HG03159 (cell line): ENCODE data around the gene CCKAR.
"Not testable (repeated sequence)": the region's sequence is repeated elsewhere in the genome, so short reads cannot be mapped to it uniquely, and the experiment has no call there.

Source experiments
- ATAC-seq: cut with Tn5 transposase; IDR thresholded peaks from one replicate; pipeline ENCODE4 v1.9.1; 2021; ENCODE audit warnings: mild to moderate bottlenecking, moderate library complexity; ENCODE audit not compliant: unreplicated experiment

The CCKAR gene, protein sequence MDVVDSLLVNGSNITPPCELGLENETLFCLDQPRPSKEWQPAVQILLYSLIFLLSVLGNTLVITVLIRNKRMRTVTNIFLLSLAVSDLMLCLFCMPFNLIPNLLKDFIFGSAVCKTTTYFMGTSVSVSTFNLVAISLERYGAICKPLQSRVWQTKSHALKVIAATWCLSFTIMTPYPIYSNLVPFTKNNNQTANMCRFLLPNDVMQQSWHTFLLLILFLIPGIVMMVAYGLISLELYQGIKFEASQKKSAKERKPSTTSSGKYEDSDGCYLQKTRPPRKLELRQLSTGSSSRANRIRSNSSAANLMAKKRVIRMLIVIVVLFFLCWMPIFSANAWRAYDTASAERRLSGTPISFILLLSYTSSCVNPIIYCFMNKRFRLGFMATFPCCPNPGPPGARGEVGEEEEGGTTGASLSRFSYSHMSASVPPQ

DNA sequence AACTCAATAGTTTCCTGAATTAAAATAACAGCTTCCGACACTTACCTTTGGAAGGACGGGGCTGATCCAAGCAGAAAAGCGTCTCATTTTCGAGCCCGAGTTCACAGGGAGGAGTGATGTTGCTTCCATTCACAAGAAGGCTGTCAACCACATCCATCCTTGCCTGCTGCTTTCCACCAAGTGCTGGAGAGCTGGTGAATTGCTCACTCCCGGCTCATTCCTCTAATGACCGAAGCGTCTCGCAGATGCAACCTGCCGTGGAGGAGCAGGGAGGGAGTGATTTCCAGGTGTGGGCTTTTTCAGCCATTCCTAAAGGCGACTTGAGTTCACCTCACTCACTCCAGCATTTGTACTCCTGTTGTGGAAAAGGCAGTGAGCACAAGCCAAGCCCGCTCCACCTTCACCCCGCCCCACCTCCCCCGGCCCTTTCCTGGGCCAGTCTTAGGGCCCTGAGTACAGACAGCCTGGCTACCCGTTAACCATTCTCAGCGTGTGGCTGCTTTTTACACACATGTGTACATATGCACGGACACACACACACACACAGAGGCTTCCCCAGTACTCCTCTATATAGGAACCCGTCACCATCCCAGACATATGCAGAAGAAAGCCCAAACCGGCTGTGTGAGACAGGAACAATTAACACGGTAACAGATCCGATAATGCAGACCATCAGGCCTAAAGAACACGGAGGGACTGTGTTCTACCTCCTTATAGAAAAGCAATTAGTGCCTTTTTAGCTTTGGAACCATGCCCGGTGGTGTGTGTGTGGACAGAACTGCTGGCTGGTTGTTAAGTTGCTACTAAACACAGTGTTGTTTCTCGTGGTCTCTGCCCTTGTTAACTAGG lies at the start of gene CCKAR:
Gene CCKAR (minus strand): TSS at position 374 of the 849 bp plus-strand sequence. CDS start 217 bp downstream, at position 157.
- no peak for ATAC-seq

DNA sequence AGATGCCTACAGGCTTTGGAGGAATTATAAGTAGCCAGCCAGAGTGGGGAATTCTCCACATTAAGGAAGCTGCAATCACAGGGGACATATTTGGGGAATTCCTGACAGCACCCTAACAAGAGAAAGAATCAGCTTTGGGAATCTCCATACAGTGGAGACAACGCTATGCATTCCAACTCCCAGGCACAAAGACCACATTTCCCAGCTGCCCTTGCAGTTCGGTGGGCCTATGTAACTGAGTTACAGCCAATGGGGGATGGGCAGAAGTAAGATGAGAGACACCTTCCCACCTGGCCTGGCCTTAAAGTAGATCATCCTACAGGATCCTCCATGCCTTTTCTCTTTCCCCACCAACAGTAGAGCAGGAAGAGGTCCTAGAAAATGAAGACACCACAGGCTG lies 43.4 kb upstream of the CCKAR start:
- no peak for ATAC-seq

DNA sequence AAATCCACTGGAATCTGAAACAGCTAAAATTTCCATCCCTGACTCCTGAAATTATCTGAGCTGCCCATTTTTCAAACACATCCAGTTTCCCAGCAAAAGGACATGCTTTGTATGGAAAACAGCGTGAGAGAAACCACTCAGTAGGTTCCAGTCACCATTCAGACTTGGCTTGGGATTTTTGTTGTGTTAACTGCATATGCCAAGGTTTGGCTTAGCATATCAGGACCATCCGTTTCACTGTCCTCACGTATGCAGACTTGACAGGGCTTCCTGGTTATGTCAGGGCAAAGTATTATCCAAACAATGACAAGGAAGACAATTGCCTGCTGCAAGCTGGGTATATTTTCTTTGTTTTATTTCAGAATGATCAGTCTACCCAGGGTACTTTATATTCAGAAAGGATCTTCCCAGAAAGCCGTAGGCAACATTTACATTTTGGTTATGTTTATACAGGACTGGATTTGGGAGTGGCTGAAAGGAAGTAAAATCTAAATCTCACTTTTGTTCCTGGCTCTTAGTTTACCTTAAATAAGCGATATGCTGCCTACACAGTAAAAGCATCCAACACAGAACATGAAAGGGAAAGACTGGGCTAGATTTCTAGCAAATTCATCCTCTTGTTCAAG lies 41.3 kb upstream of the CCKAR start:
- no peak for ATAC-seq

DNA sequence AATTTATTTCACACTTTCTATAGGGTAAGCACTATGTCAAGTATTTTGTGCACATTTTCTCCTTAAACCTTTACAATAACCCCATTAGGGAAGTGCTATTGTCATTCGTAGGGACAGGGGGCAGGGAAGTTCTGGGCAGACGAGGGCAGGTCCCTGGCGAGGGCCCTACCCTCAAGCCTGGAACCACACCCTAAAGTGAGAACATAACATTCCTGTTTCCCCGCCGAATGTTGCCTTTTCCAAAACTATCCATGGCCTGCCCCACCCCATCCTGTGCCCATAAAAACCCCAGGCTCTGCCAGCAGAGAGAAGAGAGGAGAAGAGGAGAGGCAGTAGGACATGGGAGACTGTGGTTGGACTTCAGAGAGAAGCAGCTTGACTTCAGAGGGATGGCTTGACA lies 39.8 kb upstream of the CCKAR start:
- ATAC-seq: no peak

DNA sequence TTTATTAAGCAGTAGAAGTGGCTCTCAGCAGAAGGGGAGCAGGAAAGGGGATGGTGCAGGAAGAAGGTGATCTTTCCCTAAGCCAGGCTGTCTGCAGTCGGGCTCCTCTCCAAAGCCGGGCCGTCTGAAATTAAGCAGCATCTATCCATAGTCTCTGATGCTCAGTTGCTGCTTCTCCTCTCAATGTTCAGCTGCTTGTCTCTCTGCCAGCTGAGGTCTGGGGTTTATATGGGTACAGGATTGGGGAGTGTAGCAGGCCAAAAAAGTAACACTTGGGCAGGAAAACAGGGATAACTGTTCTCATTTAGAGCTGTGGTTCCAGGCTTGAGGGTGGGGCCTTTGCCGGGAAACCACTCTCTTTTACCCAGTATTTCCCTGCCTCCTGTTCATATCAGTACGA lies 39.2 kb upstream of the CCKAR start:
- no peak for ATAC-seq

DNA sequence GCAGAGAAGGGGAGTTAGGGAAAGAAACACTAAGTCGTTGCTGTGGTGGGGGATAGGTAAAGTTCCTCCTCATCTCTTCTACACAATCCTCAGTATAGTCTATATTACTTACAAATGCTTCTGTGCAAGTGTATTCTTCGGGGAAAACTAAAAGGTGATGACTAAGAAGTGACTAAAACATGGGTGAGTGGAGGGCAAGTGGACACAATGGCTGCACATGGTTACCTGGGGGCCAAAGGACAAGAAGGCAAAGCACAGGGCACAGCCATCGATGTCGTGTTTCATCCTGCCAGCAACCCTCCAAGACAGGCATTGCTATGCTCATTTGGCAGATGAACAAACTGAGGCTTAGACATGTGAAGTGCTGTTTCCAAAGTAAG lies 35.5 kb upstream of the CCKAR start:
- ATAC-seq: no peak

DNA sequence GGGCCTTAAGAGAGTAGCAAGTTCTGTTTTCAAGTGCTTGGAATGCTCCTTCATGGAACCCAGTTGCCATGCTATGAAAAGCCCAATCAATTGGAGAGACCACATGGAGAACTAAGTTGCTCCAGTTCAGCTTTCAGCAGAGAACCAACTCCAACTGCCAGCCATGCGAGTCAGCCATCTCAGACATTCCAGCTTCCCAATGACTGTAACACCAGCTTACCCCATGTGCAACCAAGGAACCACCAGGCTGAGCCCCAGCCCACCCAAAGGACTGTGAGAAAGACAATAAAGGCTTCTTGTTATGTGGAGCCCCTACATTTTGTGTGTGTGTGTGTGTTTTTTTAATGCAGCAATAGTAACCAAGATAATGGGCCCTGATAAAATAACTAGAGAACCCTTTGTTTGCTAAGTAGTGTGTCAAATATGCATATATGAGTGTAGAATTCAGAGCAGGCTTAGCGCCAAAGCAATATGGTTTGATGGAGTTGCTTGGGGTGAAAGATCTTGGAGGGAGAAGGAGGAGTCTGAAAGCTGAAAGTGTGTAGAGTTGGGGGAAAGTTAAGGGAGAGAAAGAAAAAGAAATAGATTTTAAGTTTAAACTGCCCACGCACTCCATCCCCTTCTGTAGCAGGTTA lies 35.0 kb upstream of the CCKAR start:
- no peak for ATAC-seq

DNA sequence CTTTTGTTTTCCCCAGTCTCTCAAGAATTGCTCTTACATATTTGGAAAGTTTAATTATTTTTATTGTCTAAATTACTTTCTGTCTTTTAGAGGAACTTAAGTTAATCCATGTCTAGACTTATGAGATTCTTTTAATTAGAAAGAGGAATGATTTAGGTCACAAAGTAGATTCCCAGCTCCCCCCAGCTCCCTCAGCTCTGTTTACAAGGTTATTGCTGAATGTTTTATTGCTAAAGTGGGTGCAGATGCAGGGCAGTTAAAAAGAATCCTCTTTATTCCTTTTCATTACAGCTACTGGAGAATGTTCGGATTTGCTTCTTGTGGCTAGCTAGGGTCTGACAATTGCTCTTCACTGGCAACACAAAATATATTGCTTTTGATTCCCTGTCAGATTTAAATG lies 33.7 kb upstream of the CCKAR start:
- no peak for ATAC-seq

DNA sequence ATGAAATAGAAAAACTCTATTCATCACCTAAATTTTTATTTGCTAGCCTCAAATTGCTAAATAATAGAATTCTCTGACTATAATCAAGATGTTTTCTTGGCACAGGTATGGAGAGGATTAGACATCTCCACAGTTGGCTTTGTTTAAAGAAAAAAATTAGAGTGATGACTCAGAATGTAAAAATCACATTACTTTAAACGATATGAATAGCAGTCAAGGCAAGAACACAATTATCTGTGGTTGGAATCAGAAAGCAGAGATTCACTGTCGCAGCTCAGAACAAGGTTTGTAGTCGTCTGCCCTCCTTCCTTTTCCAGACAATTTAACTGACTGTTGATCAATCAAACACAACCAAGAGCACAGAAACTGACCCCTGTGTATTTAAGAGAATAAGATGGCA lies 32.2 kb upstream of the CCKAR start:
- ATAC-seq: no peak

DNA sequence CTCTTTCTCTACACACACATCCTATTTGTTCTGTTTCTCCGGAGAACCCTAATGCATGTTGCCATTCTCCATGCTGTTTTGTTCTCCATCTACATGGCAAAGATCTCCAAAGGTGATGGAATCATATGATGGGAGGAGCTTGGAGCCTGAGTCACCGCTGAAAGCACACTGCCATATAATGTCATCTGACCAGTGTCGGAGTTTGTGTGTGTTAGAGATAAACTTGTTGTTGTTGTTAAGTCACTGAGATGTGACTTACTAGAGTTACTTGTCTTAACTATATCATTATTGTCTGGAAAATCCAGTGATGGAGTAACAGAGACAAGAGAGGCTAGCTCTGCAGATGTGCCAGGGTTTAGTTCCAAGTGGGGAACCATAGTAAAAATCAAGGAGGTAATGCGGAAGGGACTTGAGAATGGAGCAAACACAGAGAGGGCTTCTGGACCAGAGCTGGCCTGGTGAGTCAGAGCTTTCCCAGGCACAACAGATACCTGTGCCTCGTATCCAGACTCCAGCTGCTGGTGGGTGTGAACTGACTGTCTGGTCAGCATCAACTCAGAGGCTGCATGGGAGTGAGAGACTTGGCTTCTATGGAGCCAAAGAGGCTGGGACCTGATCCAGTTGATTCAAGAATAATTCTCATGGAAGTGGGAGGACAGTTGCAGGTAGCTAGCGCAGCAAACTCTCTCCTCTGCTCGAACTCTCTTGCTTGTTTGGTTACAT lies 30.6 kb upstream of the CCKAR start:
- ATAC-seq: no peak

DNA sequence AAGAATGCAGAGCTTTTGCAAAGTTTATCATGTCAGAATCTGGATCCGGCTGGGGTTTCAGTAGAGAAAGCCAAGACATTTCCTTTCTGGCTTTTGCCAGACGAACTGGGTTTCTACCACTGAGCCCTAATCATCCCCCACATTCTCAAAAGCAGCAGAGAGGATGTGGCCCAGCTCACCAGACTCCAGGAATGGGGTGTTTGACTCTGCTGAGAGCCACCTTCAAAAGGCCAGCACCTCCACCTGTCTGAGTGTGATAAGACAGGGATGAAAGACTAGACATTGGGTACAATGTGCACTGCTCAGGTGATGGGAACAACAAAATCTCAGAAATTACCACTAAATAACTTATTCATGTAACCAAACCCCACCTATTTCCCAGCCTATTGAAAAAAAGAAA lies 25.7 kb upstream of the CCKAR start:
- no peak for ATAC-seq

DNA sequence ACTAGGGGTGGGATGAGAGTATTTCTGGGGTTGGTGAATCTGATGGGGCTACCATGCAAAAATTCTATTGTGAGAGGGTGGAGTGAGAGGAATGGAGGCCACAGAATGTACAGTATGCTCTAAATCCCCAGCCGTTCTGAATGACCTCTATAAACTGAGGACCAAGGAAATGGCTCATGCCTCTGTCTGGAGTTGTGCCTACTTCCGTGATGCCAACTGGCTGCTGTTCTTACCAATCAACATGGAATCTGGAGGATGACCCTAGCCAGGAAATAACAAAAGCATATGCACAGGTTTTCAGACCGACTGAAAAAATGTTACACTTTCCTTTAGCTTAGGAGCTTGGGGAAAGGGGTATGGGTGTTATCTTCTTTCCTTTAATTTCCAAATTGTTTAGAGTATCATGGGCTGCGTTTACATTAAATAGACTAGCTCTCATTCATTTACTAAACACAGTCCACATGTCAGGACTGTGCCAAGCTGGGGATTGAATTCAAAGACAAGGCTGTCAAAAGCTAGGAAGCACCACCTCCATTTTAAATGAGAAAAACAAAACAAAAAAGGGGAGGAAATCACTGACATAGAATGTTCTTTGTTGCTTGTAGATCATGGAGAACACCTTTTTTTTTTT lies 20.2 kb upstream of the CCKAR start:
- ATAC-seq: no peak

DNA sequence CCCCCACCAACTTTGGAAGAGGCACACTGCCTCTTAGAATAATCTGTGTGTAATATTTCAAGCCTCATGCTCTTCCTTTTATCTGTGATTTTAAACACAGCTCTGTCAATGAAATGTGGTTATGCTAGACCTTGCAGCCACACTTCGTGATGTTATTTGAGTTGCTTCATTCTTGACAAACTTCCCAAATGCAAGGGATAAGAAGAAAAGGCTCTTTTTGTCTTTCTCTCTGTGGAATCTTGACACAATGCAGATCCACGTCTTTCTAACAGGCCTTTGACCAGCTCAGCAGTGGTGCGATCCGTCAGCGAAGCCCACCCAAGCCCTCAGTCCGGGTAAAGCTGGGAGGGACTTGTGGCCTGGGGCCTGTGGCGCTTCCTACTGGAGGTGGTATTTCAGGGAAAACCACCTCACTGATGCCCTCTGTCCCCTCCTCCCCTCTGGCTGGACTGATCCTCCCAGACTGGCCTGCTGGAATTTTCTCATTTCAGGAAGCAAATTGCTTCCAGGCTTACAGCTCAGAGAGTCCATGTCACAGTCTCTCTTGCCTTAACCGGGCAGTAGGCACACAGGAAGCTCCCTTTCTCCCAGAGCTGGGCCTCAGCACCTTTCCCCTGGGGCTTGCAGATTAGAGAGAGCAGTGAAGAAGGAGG lies 19.5 kb upstream of the CCKAR start:
- no peak for ATAC-seq

DNA sequence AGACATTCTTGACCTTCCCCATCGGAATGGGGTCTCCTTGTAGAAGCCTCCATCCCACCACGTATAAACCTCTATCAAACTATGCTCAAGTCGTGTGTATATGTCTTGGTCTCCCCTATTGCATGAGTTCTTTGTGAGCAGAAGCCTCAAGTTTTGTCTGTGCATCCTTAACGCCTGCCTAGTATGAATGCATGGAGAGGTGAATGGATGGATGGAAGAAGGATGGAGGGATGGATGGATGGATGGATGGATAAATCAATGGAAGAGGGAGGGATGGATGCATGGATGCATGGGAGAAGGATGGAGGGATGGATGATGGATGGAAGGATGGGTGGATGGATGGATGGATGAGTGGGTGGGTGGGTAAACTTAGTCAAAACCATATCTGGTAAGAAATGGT lies 17.0 kb upstream of the CCKAR start:
- no peak for ATAC-seq

DNA sequence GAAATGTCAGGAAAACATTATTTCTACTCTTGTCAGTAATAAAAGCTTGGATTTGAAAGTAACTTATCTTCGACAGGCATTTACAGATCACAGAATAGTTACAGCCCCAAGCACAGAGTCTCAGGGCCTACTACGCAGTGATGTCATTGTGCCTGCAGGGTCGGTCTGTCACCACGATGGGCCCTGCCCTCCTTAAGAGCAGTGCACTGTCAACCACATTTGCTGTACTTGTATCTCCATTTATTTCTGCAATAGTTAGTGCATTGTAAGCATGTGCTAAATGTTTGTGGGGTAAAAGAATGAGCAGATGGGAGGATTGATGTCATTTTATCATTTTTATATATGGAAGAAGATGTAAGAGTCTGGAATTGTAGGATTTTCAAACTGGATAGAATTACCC lies 13.6 kb upstream of the CCKAR start:
- no peak for ATAC-seq

DNA sequence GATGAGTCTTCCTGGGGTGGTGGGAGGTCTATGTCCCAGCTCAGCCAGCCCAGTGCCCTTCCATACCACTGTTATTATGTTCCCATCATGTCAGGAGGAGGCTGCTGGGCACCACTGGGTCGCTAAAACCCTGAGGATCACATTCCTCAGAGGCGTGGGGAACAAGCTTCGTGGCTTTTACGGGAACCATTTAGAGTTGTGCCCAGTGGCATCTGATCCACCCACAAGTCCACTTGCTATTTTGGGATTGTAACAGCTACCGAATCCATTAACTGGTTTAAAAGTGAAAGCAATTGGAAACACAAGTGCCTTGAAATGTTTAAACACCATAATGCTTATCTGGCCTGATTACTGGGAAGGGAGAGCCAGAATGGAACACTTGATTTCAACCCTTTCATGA lies 13.1 kb upstream of the CCKAR start:
- ATAC-seq: no peak

DNA sequence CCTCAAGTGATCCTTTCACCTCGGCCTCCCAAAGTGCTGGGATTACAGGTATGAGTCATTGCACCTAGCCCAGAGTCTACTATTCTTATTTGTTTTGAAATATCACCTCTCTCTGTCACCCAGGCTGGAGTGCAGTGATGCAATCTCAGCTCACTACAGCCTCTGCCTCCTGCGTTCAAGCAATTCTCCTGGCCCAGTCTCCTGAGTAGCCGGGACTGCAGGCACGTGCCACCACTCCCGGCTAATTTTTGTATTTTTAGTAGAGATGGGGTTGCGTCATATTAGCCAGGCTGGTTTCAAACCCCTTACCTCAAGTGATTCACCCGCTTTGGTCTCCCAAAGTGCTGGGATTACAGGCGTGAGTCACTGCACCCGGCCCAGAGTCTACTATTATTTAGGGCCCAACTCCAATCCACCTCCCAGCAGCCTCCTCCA lies 10.3 kb upstream of the CCKAR start:
- not testable (repeated sequence) for ATAC-seq

DNA sequence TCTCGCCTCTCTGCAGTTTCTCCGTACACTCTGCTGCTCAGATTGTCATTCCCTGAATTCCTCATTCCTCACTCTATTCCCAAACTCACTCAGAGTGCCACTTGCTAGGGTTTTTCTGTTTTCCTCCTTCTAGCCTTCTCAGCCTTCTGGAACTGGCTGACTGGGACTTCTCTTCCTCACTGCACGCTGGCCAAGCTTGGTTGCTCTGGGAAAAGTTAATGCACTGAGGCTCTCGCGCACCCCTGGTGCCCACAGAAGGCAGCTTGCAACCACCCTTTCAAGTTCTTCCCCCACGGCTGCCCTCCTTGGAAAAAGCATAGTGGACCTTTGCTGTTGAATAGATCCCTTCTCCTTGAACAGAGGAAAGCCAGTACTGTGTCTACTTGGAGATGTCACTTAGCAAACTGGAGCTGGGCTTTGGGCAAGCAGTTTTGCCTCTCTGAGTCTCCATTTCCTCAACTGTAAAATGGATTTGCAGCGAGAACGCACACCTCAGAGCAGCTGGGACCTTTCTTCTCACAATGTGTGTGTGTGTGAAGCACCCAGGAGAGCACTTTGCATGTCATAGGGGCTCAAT lies 6.0 kb upstream of the CCKAR start:
- ATAC-seq: no peak

DNA sequence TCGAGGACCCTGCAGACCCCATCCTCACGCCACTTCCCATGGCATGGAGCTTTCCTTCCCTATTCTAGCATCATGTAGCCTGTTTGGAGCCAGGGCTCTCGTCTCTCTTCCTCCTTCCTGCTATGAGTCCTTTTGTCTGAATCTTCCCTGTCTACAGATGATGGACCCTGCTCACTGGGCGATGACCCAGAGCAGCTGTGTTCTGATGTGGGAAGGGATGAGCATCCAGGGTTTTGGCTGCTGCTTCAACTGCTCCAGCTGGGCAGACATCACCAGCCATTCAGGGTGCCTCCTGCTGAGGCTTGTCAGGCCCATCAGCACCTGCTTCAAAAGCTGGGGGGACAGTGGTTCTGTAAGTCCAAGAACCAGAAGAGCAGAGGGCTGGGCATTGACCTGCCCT lies 3.2 kb upstream of the CCKAR start:
- no peak for ATAC-seq
